Activated CD4-positive, alpha-beta T cell treated with anti-CD3 and anti-CD28 coated beads for 36 hours (primary cell): ENCODE results near the gene FLYWCH1. TPM values are rescaled to one million over a fixed set of nuclear protein-coding genes. Genes with fewer than 3 reads are reported as not detected.

Experiments used
- ATAC-seq: fragments of 200-7000 bp; cut with Tn5 transposase; one replicate; pipeline ENCODE4 v1.10.0; 2021; ENCODE audit warnings: mild to moderate bottlenecking, moderate library complexity
- CTCF ChIA-PET: fragments of 350-600 bp; sonication (Branson Sonifier 250); formaldehyde crosslinking; loops from one replicate; lab custom pipeline; 2021; ENCODE audit warnings: antibody characterized with exemption; lab: Charles Lee
- POLR2A ChIA-PET: fragments of 350-600 bp; sonication (Branson Sonifier 250); formaldehyde crosslinking; loops from one replicate; lab custom pipeline; 2021; ENCODE audit warnings: antibody characterized with exemption, inconsistent platforms; lab: Charles Lee
- DNase-seq: peaks from one replicate; pipeline ENCODE4 v3.0.0-alpha.2; 2020
- H3K27ac Mint-ChIP-seq: one replicate; pipeline ENCODE4 v1.8.0; 2021; ENCODE audit warnings: mixed read lengths
- H3K27me3 Mint-ChIP-seq: one replicate; pipeline ENCODE4 v1.8.0; 2021; ENCODE audit warnings: mixed read lengths
- H3K36me3 Mint-ChIP-seq: one replicate; pipeline ENCODE4 v1.8.0; 2021; ENCODE audit warnings: low read depth, mixed read lengths
- H3K4me1 Mint-ChIP-seq: one replicate; pipeline ENCODE4 v1.8.0; 2021; ENCODE audit warnings: mixed read lengths
- H3K4me3 Mint-ChIP-seq: one replicate; pipeline ENCODE4 v1.8.0; 2021; ENCODE audit warnings: mild to moderate bottlenecking, moderate library complexity, mixed read lengths
- H3K9me3 Mint-ChIP-seq: one replicate; pipeline ENCODE4 v1.8.0; 2021; ENCODE audit warnings: low read depth, mixed read lengths
- intact Hi-C, 2 experiments: fragments of 100-400 bp; cut with DNase I in 1 of 2; cut with micrococcal nuclease in 1 of 2; formaldehyde crosslinking; loops; one replicate each; pipeline versions ENCODE4 v1.14.2 to v1.15.1; 2022 to 2024; cut with DNase I, micrococcal nuclease
- total RNA-seq, 2 experiments: library from RNA; stranded (reverse); gene quantifications; one replicate each; pipeline ENCODE4 v1.2.3, GENCODE V29; 2021

Gene FLYWCH1
- total RNA-seq, 2 experiments from 2014 or later = 26.6 to 37.9 TPM

DNA sequence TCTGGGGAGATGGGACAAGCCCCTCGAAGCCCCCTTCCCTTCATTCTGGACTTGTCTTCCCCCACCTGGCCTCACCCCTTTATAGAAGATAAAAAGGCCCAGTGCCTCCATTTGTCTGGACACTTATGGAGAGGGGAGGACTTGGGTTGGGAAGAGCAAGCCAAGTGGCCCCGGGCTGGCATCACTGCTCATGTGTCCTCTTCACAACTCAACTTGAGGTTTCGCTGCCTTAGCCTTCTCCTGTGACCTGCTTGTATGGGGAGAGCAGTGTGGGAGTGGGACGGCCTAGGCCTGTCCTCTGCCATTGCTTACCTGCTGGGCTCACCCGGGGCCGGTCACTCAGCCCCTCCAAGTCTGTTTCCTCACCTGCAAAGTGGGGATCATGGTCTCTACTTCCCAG is 58.8 kb downstream of the FLYWCH1 start:
- no peak for DNase-seq
- intact Hi-C loops = loop anchor here (1.0 to 5.0 kb wide), 3 partner anchors 10 to 249 kb away; partner anchors contain the start of genes HCFC1R1 (in 1 of the 2), PKMYT1 (in 1 of the 2), THOC6 (in 1 of the 2) and TNFRSF12A (in 1 of the 2)
- CTCF ChIA-PET = interaction anchor here (0.6 to 1.3 kb wide), 9 partner anchors 8 to 252 kb away, joined by 3 to 5 read pairs (median 3); partner anchors contain the start of genes FLYWCH1 and TNFRSF12A
- H3K27me3 Mint-ChIP-seq = peaks cover 16% of the 10 kb centered on the region
- H3K4me3 Mint-ChIP-seq = peak overlapping the region; percentile 72
- POLR2A ChIA-PET = interaction anchor here (0.6 to 1.6 kb wide), 2 partner anchors 10 to 14 kb away, joined by 3 to 5 read pairs; partner anchors contain the start of gene PKMYT1
- peaks cover 22% of the 10 kb centered on the region for H3K36me3 Mint-ChIP-seq
- H3K4me1 Mint-ChIP-seq = peaks cover 24% of the 10 kb centered on the region
- H3K9me3 Mint-ChIP-seq = no peaks in the 10 kb centered on the region
- ATAC-seq = no peak
- no peak overlapping the region for H3K27ac Mint-ChIP-seq

DNA sequence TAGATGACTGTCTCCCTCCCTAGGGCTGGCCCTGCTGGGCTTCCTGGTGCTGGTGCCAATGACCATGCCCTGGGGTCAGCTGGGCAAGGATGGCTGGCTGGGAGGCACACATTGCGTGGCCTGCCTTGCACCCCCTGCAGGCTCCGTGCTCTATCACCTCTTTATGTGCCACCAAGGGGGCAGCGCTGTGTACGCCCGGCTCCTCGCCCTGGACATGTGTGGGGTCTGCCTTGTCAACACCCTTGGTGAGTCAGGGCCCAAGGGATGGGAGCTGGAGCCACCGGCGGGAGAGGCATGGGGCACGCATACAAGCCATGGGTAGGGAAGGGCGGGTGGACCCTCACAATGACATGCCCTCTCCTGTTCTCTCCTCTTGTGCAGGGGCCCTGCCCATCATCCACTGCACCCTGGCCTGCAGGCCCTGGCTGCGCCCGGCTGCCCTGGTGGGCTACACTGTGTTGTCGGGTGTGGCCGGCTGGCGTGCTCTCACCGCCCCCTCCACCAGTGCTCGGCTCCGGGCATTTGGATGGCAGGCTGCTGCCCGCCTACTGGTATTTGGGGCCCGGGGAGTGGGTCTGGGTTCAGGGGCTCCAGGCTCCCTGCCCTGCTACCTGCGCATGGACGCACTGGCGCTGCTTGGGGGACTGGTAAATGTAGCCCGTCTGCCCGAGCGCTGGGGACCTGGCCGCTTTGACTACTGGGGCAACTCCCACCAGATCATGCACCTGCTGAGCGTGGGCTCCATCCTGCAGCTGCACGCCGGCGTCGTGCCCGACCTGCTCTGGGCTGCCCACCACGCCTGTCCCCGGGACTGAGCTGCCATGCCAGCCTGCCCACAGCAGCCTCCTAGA is 59.6 kb downstream of the FLYWCH1 start:
- Mint-ChIP-seq H3K4me1 (peaks cover 21% of the 10 kb centered on the region), H3K27me3 (peaks cover 10% of the 10 kb centered on the region), H3K27ac (no peak overlapping the region), H3K36me3 (peaks cover 25% of the 10 kb centered on the region), H3K4me3 (peak overlapping the region; percentile 72), H3K9me3 (no peaks in the 10 kb centered on the region)
- DNase-seq (no peak), ATAC-seq (no peak)
- ChIA-PET CTCF (interaction anchor here (0.9 kb wide), 1 partner anchor 36 kb away, joined by 3 read pairs; no protein-coding TSS in a partner anchor), POLR2A (interaction anchor here (1.6 kb wide), 1 partner anchor 9 kb away, joined by 5 read pairs; the partner anchor contains the start of gene PKMYT1)
- intact Hi-C loops = loop anchor here in 1 of 2 experiments (5.0 kb wide), 1 partner anchor 51 kb away; the partner anchor contains the start of genes HCFC1R1, THOC6 and TNFRSF12A

DNA sequence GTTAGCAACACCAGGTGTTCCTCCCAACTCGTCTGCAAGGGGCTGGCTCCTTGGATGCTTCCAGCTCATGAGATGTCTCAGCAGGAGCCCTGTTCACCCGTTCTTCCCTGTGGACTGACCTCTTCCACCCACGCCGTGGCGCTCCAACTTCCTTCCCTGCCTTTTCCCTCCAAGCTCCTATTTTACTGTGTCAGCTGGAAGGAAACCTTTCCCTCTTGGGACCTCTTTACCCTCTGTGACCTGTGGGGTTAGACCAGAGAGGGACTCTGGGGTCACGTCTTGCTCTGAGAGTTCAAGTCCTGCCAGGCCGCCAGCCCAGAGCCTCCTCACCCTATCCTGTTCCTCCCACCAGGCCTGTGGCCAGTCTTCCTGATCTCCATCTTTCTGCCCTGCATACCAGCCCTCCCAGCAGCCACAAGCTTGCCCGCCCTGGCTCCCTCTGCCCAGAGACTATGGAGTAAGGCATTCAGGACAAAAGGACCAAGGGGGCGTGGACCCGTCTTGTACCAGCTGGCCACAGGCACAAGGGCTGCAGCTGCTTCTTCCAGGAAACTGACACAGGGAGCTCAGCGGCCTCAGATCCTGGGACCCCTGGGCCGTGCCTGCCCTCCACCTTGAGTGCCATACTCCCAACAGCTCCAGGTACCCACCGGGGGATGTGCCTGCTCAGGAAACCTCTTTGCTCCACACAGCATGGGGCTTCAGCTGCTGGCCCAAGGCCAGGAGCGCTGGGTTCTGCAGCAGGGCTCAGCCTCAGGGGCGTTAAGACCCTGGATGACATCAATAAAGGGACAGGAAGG is 60.5 kb downstream of the FLYWCH1 start:
- Mint-ChIP-seq H3K27ac (no peak overlapping the region), H3K27me3 (peaks cover 10% of the 10 kb centered on the region), H3K36me3 (peaks cover 30% of the 10 kb centered on the region), H3K4me1 (peaks cover 21% of the 10 kb centered on the region), H3K9me3 (no peaks in the 10 kb centered on the region), H3K4me3 (no peak overlapping the region)
- intact Hi-C loops = loop anchor here in 1 of 2 experiments (5.0 kb wide), 1 partner anchor 50 kb away; the partner anchor contains the start of genes HCFC1R1, THOC6 and TNFRSF12A
- DNase-seq (no peak), ATAC-seq (no peak)
- POLR2A ChIA-PET = interaction anchor here (0.6 to 1.6 kb wide), 3 partner anchors 8 to 95 kb away, joined by 3 to 5 read pairs (median 3); partner anchors contain the start of gene PKMYT1
- CTCF ChIA-PET = interaction anchor here (0.8 to 1.6 kb wide), 3 partner anchors 10 to 178 kb away, joined by 3 to 7 read pairs (median 3); no protein-coding TSS in a partner anchor

DNA sequence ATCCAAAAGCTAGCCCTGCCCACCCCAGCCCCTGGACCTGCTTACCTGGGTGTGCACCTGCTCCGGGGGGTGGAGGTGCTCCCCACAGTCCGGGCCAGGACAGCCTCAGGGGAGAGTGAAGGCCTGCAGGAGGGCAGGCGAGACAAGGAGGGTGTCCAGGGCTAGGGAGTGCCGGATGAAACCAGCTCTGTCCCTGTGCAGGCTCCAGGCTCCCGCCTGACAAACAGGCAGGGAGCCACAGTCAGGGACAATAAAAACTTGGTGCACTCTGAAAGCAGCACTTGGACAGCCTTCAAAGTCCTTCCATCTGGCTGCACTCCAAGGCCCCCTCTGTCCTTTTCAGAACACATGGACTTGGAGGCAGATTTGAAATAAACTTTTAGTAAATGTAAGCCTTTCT is 61.4 kb downstream of the FLYWCH1 start:
- ChIA-PET CTCF (interaction anchor here (0.8 to 1.6 kb wide), 3 partner anchors 11 to 178 kb away, joined by 3 to 7 read pairs (median 3); no protein-coding TSS in a partner anchor), POLR2A (interaction anchor here (0.5 kb wide), 1 partner anchor 189 kb away, joined by 3 read pairs; no protein-coding TSS in a partner anchor)
- no peak for DNase-seq
- intact Hi-C loops = loop anchor here in 1 of 2 experiments (5.0 kb wide), 1 partner anchor 49 kb away; the partner anchor contains the start of genes HCFC1R1, THOC6 and TNFRSF12A
- Mint-ChIP-seq H3K4me1 (peaks cover 17% of the 10 kb centered on the region), H3K9me3 (no peaks in the 10 kb centered on the region), H3K27ac (no peak overlapping the region), H3K4me3 (no peak overlapping the region), H3K27me3 (peaks cover 5% of the 10 kb centered on the region), H3K36me3 (peaks cover 37% of the 10 kb centered on the region)
- ATAC-seq = no peak

DNA sequence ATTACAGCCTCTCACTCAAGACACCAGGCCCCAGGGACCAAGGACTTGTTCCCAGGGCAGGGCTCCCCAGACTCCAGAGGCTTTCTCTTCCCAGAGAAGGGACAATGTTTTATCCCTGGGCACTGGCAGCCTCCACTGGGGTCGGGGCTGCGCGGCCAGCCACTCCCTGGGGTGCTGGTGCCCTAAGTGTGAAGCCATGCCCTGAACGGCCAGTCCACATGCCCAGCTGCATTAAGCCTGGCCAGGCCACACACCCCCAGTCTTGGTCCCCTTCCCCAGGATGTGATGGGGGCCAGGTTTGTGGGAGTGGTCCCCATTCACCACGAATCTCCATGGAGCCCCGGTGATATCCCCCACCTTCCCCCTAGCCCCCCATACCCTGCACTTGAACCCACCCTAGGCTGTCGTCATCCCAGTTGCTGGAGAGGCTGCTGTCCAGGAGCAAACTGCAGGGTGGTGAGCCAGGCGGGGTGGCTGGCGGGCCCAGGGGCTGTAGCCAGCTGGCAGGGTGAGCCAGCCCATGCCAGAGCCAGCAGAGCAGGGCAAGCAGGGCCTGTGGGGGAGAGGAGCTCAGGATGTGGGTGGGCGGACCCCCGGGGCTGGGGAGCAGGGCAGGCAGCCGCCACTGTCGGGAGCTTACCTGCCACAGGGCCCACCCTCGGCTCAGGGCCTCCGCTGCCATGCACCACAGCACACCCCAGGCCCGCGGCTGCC is 62.0 kb downstream of the FLYWCH1 start:
- intact Hi-C loops = loop anchor here in 1 of 2 experiments (5.0 kb wide), 1 partner anchor 49 kb away; the partner anchor contains the start of genes HCFC1R1, THOC6 and TNFRSF12A
- Mint-ChIP-seq H3K27ac (no peak overlapping the region), H3K4me1 (peaks cover 10% of the 10 kb centered on the region), H3K9me3 (no peaks in the 10 kb centered on the region), H3K36me3 (peaks cover 39% of the 10 kb centered on the region), H3K27me3 (no peaks in the 10 kb centered on the region), H3K4me3 (no peak overlapping the region)
- POLR2A ChIA-PET = interaction anchor here (0.5 kb wide), 1 partner anchor 188 kb away, joined by 3 read pairs; no protein-coding TSS in a partner anchor
- CTCF ChIA-PET = interaction anchor here (1.1 kb wide), 1 partner anchor 54 kb away, joined by 3 read pairs; no protein-coding TSS in a partner anchor
- ATAC-seq = no peak
- no peak for DNase-seq

DNA sequence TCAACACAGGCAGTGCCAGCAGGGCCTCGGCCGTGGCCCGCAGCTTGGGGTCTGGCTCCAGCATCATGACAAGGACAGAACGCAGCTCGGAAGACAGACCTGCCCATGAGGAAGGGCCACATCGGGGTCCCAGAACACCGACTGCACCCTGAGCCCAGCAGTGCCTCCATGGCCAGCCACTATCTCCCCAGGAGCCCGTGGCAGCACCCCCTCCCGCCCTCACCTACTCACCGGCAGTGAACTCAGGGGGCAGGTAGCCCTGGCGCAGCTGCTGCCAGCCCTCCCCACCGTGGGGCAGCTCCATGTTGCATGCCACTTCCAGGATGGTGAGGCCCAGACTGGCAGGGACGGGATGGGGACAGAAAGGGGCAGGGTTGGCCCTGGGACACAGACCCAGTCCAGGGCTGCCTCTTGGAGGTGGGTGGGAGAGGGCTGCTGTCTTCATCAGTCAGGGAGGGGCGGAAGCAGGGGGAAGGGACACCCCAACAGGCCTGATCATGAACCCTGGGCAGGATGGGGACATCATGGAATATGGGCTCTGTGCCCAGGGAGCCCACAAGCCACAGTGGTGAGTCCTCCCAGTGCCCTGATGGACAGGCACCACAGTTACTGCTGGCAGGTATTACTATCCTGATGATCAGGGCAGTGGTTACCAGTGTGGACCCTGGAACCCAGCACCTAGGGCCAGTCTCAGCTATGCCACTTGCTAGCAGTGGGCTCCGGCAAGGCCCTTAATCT is 62.8 kb downstream of the FLYWCH1 start:
- ATAC-seq (no peak), DNase-seq (no peak)
- H3K36me3 Mint-ChIP-seq = peaks cover 42% of the 10 kb centered on the region
- POLR2A ChIA-PET = no interaction called here
- H3K9me3 Mint-ChIP-seq = no peaks in the 10 kb centered on the region
- intact Hi-C loops = loop anchor here in 1 of 2 experiments (5.0 kb wide), 1 partner anchor 48 kb away; the partner anchor contains the start of genes HCFC1R1, THOC6 and TNFRSF12A
- H3K4me3 Mint-ChIP-seq = no peak overlapping the region
- peaks cover 8% of the 10 kb centered on the region for H3K4me1 Mint-ChIP-seq
- CTCF ChIA-PET = interaction anchor here (0.6 to 1.1 kb wide), 3 partner anchors 10 to 53 kb away, joined by 3 read pairs; no protein-coding TSS in a partner anchor
- no peaks in the 10 kb centered on the region for H3K27me3 Mint-ChIP-seq
- H3K27ac Mint-ChIP-seq = no peak overlapping the region

DNA sequence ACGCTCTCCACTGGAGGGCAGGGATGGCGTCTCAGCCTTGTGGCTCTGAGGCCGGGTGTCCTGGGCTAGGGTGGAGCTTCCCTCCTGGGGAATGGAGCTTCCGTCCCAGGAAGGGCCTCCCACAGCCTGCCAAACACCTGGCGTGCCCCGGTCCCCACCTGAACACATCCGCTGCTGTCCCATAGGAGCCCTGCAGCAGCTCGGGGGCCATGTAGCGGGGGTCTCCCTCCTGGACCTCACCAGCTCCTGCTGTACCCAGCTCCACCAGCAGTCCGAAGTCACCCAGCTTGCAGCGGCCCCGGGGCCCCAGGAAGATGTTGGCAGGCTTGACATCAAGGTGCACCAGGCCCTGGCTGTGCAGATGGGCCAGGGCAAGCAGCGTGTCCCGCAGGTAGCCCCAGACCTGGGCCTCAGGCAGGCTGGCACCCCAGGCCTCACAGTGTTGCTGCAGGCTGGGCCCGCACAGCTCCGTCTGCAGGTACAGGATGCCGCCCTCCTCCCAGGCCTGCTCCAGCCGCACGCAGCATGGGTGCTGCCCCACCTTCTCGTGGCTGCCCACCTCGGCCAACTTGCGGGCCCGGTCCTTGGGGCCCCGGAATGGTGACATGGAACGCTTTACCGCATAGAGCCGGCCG is 63.5 kb downstream of the FLYWCH1 start:
- ChIA-PET CTCF (interaction anchor here (0.6 to 1.1 kb wide), 2 partner anchors 9 to 29 kb away, joined by 3 read pairs; no protein-coding TSS in a partner anchor), POLR2A (no interaction called here)
- Mint-ChIP-seq H3K27me3 (no peaks in the 10 kb centered on the region), H3K36me3 (peaks cover 45% of the 10 kb centered on the region), H3K4me1 (peaks cover 8% of the 10 kb centered on the region), H3K9me3 (no peaks in the 10 kb centered on the region), H3K4me3 (no peak overlapping the region), H3K27ac (no peak overlapping the region)
- DNase-seq = no peak
- ATAC-seq = no peak
- intact Hi-C loops = no loop called here

DNA sequence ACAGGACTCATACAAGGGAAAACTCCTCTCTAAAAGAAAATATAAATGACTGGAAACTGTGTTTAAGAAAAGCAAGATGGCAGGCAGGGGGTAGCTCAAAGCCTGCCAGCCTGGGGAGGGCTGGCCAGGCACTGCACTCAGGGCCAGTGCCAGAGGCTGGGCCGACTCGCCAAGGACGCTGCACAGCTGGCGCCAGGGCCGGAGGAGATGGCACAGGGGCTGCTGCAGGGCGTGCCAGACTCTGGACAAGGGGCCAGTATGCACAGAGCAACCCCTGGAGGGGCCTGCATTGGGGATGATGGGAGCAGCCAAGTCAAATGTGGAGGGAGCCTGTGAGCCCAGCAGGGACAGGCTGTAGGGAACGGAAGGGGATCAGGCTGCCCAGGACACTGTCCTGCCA is 64.5 kb downstream of the FLYWCH1 start:
- H3K4me3 Mint-ChIP-seq = no peak overlapping the region
- ChIA-PET POLR2A (no interaction called here), CTCF (no interaction called here)
- H3K4me1 Mint-ChIP-seq = peaks cover under 1% of the 10 kb centered on the region
- peaks cover 43% of the 10 kb centered on the region for H3K36me3 Mint-ChIP-seq
- no peak for DNase-seq
- H3K9me3 Mint-ChIP-seq = no peaks in the 10 kb centered on the region
- no peaks in the 10 kb centered on the region for H3K27me3 Mint-ChIP-seq
- ATAC-seq = no peak
- H3K27ac Mint-ChIP-seq = no peak overlapping the region
- intact Hi-C loops = no loop called here

DNA sequence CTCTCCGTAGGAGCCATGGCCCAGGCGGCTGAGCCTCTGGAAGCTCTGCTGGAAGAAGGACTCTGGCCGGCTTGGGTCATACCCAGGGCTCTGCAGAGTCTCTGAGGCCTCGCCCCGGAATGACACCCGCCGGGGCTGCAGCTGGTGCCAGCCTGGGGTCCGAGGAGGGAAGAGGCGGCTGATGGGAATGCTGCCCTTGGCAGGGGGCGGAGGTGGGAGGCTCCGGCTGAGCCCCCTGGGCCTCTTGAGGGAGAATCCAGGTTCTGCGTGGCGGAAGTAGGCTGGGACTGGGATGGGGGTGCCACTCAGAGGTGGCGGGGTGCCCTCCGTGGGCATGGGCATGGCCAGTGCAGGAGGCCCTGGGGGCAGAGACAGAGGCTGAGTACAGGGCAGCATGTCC is 64.9 kb downstream of the FLYWCH1 start:
- DNase-seq (no peak), ATAC-seq (no peak)
- Mint-ChIP-seq H3K4me1 (peaks cover 1% of the 10 kb centered on the region), H3K27ac (no peak overlapping the region), H3K9me3 (no peaks in the 10 kb centered on the region), H3K27me3 (peaks cover 1% of the 10 kb centered on the region), H3K36me3 (peaks cover 41% of the 10 kb centered on the region), H3K4me3 (no peak overlapping the region)
- ChIA-PET CTCF (interaction anchor here (0.9 to 1.1 kb wide), 2 partner anchors 52 to 65 kb away, joined by 3 to 5 read pairs; partner anchors contain the start of gene FLYWCH1), POLR2A (interaction anchor here (0.9 kb wide), 1 partner anchor 70 kb away, joined by 3 read pairs; no protein-coding TSS in a partner anchor)
- intact Hi-C loops = no loop called here
